Bronchial epithelial cell (primary cell): Measurements from ENCODE around the gene COQ8A. TPM values are rescaled to one million over a fixed set of nuclear protein-coding genes. Genes with fewer than 3 reads are reported as not detected.

Experiments
- DNase-seq: peaks from one replicate; pipeline ENCODE4 v3.0.0-alpha.2; 2010; ENCODE audit warnings: low read depth
- FAIRE-seq: peaks from 2 replicates; lab custom pipeline; 2011; peaks lifted over from hg19 to GRCh38; lab: Jason Lieb, UNC
- H3K27me3 ChIP-seq: 2 replicates; pipeline ENCODE4 v1.5.1; 2011; ENCODE audit warnings: low read length; ENCODE audit not compliant: control insufficient read depth, insufficient read depth
- H3K36me3 ChIP-seq: 2 replicates; pipeline ENCODE4 v1.5.1; 2011; ENCODE audit warnings: low read length; ENCODE audit not compliant: control insufficient read depth, insufficient read depth
- H3K4me3 ChIP-seq: 2 replicates; pipeline ENCODE4 v1.5.1; 2011; ENCODE audit warnings: mild to moderate bottlenecking, low read depth, low read length, control low read depth
- total RNA-seq: library from RNA; depleted of rRNA; stranded (reverse); fragments of >200 nt; gene quantifications from 2 replicates; pipeline ENCODE4 v1.2.1, GENCODE V29; 2014
- TF ChIP-seq, protein P1 (sequence below): IDR thresholded peaks from 2 replicates; pipeline ENCODE4 v1.5.1; 2011; ENCODE audit warnings: mild to moderate bottlenecking, moderate library complexity, low read length, control low read depth, inconsistent platforms; ENCODE audit not compliant: insufficient read depth, severe bottlenecking

Gene COQ8A
- total RNA-seq, 1 donor from 2014 or later: 6.1 TPM

DNA sequence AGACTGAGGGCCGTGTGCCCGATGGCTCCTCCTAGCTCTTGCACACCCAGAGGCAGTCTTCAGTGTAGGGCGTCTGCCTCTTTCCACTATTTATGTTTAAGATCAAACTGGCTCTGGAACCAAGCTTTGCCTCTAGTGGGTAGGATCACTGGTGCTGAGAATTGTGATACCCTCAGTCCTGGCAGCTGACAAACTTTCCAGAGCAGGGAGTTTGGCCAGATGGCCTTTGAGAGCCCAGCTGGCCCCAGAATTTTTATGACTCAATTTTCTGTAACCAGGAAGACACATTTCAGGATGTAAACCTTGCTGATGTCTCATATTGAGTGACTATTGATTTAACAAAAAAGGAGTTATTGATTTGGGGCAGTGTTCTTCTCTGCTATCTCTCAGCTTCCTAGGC lies 6.7 kb downstream of the COQ8A start:
- Histone ChIP-seq H3K27me3 (no peaks in the 10 kb centered on the region), H3K4me3 (no peak overlapping the region), H3K36me3 (no peaks in the 10 kb centered on the region)
- TF ChIP-seq, protein P1, sequence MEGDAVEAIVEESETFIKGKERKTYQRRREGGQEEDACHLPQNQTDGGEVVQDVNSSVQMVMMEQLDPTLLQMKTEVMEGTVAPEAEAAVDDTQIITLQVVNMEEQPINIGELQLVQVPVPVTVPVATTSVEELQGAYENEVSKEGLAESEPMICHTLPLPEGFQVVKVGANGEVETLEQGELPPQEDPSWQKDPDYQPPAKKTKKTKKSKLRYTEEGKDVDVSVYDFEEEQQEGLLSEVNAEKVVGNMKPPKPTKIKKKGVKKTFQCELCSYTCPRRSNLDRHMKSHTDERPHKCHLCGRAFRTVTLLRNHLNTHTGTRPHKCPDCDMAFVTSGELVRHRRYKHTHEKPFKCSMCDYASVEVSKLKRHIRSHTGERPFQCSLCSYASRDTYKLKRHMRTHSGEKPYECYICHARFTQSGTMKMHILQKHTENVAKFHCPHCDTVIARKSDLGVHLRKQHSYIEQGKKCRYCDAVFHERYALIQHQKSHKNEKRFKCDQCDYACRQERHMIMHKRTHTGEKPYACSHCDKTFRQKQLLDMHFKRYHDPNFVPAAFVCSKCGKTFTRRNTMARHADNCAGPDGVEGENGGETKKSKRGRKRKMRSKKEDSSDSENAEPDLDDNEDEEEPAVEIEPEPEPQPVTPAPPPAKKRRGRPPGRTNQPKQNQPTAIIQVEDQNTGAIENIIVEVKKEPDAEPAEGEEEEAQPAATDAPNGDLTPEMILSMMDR: no peak
- no peak for FAIRE-seq
- DNase-seq: no peak

DNA sequence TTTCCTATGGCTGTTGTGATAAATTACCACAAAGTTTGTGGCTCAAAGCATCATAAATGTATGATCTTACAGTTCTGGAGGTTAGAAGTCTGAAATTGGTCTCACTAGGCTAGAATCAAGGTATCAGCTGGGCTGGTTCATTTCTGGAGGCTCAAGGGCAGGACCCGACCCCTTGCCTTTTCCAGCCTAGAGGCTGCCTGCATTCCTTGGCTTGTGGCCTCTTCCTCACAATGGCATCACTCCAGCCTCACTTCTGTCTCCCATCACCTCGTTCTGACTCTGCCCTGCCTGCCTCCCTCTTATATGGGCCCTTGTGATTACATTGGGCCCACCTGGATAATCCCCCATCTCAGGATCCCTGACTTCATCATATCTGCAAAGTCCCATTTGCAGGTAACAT lies 8.0 kb downstream of the COQ8A start:
- TF ChIP-seq, protein P1: no peak
- Histone ChIP-seq H3K27me3 (no peaks in the 10 kb centered on the region), H3K36me3 (no peaks in the 10 kb centered on the region), H3K4me3 (no peak overlapping the region)
- DNase-seq (no peak), FAIRE-seq (no peak)

DNA sequence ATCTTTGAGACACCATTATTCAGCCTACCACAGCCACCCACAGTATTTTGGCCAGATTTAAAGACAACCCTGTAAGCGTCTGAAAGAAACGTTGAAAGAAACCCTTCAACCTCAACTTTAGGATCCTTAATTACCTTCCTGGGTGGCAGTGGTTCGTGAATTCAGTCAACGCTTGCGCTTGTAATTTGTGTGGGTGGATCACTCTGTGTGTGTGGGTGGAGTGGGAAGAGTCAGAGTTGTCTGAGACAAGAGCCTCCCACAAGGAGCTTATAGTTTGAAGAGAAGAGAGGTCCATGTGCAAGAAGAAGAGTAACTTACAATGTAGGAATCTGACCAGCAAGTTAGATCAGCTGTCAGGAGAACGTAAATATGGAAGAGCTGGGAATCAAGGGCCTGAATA lies 8.4 kb downstream of the COQ8A start:
- FAIRE-seq (peak; percentile 28), DNase-seq (no peak)
- Histone ChIP-seq H3K36me3 (no peaks in the 10 kb centered on the region), H3K4me3 (no peak overlapping the region), H3K27me3 (no peaks in the 10 kb centered on the region)
- TF ChIP-seq, protein P1: no peak

DNA sequence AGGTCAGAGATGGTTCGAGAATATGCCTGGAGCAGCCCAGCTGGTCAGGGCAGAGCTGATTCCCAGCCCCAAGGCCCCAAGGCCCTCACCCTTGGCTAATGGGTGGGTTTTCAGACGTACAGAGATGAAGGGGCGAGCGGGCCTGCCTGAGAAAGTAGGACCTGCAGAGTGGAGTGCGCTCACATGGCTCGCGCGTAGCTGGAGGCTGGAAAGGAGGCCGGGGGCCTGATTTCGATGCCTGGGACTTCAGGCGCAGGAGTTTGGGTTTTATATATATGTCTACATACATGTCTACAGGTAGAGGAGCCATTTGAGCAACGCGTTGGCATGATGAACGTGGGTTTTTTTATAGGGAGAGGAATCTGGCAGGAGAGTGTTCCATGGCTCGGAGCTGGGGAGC lies 8.9 kb downstream of the COQ8A start:
- no peaks in the 10 kb centered on the region for H3K27me3 ChIP-seq
- H3K4me3 ChIP-seq: no peak overlapping the region
- DNase-seq: no peak
- no peaks in the 10 kb centered on the region for H3K36me3 ChIP-seq
- no peak for FAIRE-seq
- TF ChIP-seq, protein P1: no peak

DNA sequence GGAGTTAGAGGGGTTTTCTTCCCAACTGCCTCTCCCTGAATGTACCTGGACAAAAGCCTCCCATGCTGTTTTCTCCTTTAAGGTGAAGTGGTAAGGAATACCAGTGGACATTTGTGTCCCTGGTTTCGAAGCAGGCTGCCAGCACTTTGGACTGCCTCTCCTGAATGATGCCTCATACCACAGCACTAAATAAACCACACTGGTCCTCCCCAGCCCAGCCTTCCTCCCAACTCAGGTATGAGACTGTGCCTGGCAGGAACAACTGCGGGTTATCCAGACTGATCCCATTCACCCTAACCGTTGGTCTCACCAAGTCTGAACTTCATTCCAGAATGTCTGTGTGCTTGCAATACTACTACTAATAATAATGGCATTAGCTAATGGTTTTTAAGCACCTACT lies 9.3 kb downstream of the COQ8A start:
- no peak for FAIRE-seq
- H3K36me3 ChIP-seq: no peaks in the 10 kb centered on the region

DNA sequence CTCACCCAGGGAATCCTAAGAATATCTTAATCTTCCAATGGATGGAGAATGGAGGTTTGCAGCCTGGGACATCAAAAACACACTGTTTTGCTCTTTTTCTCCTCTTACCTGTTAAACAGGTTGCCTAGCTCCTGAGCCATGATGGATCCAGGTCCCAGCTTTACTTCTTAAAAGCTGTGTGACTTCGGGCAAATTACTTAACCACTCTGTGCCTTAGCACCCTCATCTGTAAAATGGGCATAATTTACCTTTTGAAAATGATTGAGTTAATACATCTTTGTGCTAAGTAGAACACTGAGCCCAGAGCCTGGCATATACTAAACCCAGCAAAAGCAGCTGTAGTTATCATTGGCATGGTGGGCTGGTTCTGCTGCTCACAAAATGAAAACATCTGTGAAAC lies 10.2 kb downstream of the COQ8A start:
- FAIRE-seq: no peak
- Histone ChIP-seq H3K27me3 (no peaks in the 10 kb centered on the region), H3K4me3 (no peak overlapping the region), H3K36me3 (no peaks in the 10 kb centered on the region)
- TF ChIP-seq, protein P1: no peak
- no peak for DNase-seq

More for the DNA sequence above, 9.3 kb downstream of the COQ8A start:
- TF ChIP-seq, protein P1: no peak
- DNase-seq: no peak
- Histone ChIP-seq H3K4me3 (no peak overlapping the region), H3K27me3 (no peaks in the 10 kb centered on the region)
